Stimulated activated CD8-positive, alpha-beta memory T cell treated with anti-CD3 and anti-CD28 coated beads, Interleukin-7, amount 100 ng/mL, for 1 hour (primary cell): ENCODE measurements around the gene SPATA13.
"Not testable (repeated sequence)": the region's sequence is repeated elsewhere in the genome, so short reads cannot be mapped to it uniquely, and the experiment has no call there.

ENCODE experiments used
- DNase-seq, 2 donors: peaks; one replicate each; pipeline ENCODE4 v3.0.0-alpha.2; 2020; ENCODE audit warnings: low read depth in 2 of 2

Gene SPATA13

DNA sequence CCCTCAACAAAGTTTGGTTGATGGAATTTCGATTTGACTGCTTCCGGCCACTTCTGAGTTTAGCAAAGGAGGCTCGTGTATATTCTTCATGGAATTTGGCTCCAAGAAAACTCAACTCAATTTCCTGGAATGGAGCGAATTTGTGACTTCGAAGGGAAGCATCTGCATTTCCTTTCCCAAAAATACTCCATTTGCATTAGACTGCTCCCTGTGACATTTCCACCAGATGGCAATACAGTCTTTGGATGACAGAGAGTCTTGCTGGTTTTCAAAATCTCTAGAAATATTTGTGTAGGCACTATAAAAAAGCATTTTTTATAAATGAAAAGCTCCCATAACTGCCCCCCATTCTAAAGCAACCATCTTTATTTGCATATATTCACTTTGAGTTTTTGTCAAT lies 152.9 kb downstream of the SPATA13 start:
- DNase-seq: no peak

DNA sequence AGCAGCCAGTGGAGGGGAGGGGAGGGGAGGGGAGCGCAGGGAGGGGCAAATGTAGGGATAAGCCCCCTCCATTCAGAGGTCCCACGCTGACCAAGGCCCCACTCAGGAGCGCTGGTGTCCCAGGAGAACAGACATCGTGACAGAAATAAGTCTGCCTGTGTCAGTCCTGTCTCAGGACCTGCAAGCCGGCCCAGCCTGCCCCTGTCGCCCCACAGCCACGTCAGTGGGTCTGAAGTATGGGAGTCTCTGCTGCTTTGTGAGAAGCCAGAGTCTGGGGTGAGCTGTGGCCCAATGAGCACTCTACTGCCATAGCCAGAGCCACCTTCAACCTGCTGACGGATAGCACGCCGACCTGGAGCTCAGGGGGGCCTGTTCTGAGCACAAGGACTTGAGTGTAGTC lies 157.3 kb downstream of the SPATA13 start:
- not testable (repeated sequence) for DNase-seq

DNA sequence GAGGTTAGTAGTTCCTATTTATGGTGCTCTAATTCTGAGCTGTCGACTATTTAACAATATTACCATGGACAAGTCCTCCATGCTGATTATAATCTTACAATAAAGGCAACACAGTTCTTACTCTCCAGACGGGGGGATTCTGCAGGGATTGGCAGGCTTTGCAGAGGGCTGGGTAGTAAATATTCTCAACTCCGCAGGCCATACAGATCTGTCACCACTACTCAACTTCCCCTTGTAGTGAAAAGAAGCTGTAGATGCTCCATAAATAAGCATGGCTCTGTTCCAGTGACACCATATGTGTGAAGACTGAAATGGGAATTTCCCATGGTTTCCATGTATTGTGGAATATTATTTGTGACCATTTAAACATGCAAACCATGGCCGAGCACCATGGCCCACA lies 158.4 kb downstream of the SPATA13 start:
- DNase-seq: not testable (repeated sequence)

DNA sequence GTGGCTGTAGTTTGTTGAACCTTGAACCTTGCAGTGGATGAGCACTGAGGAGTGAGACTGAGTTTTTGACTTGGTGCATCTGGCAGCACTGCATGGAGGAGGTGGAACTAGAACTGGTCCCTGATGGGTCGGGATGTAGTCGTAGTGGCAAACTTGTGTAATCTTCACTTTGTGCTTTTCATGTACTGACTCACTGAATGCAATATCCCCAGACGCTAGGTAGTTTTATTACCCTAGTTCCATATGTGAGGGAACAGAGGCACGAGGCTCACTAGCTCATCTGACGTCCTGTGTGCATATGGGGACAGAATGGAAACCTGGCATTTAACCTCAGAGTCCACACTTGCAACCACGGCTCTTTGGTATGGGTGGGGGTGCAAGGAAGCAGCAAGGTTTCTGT lies 159.1 kb downstream of the SPATA13 start:
- DNase-seq: not testable (repeated sequence)

DNA sequence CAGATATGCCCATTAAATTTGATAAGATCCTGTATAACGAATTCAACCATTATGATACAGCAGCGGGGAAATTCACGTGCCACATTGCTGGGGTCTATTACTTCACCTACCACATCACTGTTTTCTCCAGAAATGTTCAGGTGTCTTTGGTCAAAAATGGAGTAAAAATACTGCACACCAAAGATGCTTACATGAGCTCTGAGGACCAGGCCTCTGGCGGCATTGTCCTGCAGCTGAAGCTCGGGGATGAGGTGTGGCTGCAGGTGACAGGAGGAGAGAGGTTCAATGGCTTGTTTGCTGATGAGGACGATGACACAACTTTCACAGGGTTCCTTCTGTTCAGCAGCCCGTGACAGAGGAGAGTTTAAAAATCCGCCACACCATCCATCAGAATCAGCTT lies 160.9 kb downstream of the SPATA13 start:
- not testable (repeated sequence) for DNase-seq

DNA sequence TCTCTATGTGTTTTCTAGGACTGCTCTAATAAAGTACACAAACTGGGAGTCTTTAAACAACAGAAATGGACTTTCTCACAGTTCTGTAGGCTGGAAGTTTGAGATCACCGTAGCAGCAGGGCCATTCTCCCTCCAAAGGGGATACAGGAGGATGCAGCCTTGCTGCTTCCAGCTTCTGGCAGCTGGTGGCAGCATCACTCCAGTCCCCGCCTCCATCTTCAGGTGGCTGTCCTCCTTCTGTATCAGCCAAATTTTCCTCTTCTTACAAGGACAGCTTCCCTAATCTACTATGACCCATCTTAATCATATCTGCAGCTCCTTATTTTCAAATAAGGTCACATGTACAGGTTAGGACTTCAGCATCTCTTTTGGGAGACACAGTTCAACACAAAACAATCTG lies 161.9 kb downstream of the SPATA13 start:
- not testable (repeated sequence) for DNase-seq

DNA sequence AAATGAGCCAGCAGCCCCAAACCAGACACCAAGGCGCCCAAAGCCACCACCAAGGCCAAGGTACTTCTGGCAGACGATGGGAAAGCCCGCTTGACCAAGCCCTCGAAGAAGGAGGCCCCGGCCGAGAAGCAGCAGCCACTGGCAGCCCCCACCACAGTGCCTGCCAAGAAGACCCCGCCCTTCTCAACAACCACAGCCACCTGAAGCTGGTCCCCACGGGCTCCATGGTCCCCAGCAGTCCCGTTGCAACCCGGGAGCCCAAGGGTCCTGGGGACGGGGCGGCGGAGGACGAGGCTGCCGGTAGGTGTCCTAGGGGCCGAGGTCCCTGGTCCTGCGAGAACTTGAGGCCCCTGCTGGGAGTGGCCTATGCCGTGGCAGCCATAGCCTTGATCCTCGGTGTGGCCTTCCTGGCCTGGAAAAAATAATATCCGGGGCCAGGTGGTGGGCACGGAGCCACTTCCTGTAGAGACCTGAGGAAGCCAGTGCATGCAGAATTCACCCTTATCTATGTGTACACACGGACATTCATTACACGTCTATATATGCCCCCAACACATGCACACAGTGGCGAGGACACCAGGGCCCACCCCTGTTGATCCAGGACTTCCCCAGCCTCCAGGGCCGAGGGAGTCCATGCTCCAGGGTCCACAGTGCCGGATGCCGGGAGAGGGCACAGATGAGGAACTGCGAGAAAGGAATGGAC lies 162.7 kb downstream of the SPATA13 start:
- no peak for DNase-seq

DNA sequence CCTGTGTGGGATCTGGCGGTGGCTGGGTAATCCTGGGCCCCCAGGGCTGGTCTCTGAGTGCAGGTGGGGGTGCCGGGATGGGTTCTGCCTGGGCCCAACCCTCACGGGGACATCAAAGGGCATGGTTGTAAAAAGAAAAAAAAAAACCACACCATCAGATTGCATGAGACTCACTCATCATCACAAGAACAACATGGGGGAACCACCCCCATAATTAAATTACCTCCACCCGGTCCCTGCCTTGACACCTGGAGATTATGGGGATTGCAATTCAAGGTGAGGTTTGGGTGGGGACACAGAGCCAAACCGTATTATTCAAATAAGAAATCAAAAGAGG lies 163.2 kb downstream of the SPATA13 start:
- DNase-seq: no peak

DNA sequence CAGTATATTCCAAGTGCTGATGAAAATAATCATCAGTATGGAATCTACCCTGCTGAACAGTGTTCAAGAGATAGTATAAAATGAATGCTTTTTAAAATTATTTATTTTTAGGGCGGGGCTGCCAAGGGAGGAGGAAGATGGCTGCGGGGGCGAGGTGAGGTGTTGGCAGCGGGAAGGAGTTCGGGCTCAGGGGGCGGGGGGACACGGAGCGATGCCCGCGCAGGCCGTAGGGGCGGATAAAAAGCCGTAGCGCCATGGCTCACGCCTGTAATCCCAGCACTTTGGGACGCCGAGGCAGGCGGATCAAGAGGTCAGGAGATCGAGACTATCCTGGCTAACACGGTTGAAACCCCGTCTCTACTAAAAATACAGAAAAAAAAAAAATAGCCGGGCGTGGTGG lies 167.1 kb downstream of the SPATA13 start:
- not testable (repeated sequence) for DNase-seq

DNA sequence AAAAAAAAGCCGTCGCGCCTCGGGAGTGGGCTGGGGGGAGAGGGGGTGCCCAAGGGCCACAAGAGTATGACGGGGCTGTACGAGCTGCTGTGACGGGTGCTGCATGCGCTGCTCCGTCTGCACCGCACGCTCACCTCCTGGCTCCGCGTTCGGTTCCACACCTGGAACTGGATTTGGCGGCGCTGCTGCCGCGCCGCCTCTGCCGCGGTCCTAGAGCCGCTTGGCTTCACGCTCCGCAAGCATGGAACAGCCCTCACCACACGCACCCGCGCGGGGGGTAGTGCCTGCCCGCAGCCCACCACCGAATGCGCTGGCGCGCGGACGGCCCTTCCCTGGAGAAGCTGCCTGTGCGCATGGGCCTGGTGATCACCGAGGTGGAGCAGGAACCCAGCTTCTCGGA lies 167.6 kb downstream of the SPATA13 start:
- no peak for DNase-seq

DNA sequence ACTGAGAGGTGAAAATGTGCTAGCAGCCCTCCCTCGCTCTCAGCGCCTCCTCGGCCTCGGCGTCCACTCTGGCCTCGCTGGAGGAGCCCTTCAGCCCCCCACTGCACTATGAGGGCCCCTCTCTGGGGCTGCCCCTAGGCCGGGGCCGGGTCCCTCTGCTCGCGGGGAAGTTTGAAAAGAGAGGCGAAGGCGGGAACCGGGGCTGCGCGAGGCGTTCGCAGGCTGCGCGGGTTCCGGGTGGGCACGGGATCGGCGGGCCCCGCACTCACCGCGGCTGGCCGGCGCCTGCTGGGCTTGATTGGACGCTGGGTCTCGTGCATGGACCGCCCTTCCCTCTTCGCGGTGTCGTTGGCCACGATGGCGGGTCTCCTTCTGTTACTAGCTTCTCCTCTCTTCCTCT lies 178.2 kb downstream of the SPATA13 start:
- DNase-seq: no peak

DNA sequence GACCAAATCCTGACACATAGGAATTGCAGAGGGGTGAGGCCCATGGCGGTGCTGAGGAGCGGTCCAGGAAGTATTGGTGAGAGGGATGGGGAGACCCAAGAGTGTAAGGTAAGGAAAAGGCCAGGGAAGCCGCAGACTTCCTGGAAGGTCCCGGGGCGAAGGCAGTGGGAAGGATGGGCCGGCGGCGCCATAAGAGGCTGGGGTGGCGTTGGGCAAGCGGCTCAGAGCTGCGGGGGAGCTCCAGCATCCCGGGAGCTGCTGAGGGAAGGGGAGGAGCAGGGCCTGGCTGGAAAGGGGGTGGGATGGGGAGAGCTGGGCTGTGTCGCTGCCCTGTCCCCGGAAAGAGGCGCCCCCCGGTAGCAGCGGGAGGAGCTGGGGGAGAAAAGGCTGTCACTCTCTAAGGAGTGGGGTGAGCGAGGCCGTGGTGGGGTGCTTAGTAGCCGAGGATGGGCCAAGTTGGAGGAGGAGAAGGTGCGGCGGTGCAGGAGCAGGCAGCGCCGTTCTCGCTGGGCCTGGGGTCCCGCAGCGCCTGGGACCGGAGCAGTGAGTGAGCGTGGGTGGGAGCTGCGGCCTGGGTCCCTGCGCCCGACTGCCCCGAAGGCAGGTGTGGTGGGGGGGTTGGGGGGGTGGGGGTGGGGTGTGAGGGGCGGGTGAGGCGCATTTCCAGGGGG lies 179.6 kb downstream of the SPATA13 start:
- no peak for DNase-seq

DNA sequence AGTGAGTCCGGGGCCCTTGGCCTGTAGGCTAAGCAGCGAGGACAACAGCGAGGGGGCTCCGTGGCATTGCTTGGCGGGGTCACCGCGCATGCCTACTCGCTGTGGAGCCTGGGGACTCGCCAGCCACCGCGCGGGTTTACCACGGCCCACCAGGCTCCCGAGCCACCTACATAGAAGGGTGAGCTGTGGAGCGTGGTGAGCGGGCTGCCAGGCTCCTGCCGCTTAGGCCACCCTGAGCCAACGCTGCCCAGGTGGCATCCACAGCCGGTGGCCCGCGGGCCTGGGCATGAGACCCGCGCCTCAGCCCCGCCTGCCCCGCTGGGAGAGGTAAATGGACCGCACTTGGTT lies 180.1 kb downstream of the SPATA13 start:
- no peak for DNase-seq

DNA sequence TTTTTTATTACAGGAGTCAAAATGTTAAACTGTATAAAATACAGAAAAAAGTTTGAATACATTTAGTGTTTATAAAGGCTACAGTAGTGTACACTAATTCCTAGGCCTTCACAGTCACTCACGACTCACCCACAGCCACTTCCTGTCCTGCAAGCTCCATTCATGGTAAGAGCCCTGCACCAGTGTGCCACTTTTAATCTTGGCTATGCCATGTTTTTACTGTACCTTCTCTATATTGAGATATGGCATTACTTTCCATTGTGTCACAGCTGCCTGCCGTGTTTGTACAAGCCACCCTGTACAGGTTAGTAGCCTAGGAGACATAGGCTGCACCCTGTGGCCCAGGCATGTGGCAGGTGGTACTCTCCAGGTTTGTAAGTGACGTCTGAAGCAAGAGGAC lies 180.9 kb downstream of the SPATA13 start:
- no peak for DNase-seq

DNA sequence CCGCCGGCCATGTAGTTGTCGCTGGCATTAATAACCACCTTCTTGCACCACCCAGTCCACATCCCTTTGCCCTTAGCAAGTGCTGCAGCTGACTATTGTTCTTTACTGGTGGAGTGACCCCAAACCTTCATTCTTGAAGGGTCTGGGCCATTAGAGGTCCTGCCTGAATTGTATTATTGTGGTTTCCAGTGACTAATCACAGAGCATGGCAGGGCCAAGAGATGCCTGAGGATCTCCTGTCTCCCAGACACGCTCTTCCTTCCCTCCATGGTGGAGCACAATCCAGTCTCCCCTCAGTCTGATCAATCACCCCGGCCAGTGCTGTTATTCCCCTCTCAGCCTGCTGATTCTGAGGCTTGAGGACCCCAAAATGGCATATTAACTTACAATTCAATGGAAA lies 187.9 kb downstream of the SPATA13 start:
- no peak for DNase-seq

DNA sequence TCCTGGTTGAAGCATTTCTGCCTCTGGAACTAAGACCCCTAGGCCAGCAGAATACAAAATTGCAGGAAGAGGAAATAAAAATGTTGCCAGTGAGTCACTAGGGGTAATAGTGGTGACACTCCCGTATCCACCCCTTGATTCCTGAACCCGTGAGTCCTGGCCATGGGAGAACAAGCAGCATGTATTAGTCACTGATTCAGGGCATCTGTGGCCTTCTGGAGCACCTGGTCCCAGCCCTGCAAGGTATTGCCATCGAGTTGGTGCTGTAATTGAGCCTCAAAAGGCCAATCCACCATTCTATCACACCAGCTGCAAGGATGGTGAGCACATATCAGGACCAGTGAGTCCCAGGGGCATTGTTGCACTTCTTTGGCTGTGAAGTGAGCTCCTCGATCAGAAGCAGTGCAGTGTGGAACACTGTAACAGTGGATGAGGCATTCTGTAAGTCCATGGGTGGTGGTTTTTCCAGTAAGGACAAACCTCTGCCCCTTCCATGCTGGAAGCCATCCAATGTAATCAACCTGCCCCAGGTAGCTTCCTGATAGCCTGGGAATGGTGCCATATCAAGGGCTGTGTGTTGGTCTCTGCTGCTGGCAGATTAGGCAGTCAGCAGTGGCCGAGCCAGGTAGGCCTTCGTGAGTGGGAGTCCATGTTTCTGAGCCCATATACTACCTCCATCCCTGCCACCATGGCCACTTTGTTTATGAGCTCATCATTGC lies 188.4 kb downstream of the SPATA13 start:
- no peak for DNase-seq

DNA sequence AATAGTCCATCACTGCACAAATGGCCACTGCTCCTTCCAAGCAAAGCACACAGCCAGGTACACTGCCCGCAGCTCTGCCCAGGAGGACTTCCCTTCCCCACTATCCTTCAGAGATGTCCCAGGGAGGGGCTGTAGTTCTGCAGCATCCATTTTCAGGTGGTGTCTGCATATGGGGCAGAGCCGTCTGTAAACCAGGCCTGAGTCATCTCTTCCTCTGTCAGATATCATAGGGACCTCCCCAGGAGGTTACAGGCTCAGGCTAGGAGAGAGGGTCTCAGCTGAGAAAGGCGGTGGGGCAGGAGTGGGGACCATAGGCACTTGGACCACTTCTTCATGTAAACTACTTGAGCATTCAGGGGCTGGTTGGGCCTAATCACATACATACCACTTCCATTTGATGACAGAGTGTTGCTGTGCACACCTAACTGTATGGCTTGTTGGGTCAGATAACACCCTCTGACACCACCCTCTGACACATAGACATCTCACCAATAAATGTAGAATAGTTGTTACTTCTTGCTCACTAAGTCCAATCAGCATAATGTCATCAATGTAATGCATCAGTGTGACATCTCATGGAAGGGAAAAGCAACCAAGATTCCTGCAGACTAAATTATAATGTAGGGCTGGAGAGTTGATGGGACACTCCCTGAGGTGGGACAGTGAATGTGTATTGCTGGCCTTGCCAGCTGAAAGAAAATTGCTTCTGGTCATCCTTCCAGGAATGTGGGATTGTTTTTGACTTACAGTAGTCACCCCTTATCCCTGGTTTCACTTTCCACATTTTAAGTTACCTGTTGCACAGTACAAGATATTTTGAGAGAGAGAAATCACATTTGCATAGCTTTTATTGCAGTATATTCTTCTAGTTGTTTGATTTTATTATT lies 189.5 kb downstream of the SPATA13 start:
- DNase-seq: not testable (repeated sequence)

DNA sequence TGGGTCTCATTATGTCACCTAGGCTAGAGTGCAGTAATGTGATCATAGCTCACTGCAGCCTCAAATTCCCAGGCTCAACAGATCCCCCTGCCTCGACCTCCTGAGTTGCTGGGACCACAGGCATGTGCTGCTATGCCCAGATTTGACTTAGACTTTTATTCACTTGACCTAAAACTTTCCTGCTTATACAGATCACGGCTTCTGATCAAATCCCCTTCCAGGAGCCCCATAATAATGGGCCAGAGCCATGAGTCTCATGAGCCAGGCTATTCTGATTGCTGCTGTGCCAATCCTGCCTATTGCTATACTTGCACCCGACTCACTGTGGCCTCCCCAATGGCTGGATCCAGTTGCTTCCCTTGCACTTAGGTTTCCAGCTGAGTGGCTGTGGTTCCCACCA lies 190.9 kb downstream of the SPATA13 start:
- no peak for DNase-seq

DNA sequence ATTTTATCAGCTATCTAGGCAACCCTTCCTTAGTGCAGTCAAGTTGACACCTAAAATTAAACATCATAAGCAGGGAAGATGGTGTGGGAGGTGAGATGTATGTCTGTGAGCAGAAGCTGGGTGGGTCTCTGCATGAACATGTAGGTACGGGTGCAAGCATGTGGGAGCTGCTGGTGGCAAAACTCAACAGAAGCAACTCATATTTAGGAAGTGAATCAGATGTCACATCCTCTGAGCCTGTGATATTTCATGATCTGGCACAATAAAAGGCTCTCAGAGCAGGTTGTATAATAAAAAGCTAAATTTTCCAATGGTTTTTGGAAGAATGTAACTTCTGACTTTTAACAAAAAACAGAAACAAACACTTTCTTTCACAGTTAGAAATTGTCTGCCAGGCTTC lies 193.2 kb downstream of the SPATA13 start:
- no peak for DNase-seq

DNA sequence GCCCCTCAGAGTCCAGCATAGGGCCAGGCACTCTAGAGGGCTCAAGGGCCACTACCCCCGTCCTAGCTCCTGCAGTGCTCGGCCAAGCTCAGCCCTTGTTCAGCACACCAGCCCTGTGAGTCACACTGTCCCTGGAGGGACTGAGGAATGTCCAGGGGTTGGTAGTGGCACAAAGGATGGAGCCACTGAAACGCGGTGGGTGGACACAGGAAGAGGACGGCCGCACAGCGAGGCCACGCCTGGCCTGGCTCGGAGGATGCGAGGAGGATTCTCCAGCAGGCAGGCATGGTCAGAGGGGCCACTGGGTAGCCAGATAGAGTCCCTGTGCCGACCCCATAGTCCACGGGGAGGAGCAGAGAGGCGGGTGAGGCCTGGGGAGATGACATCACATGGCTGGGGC lies 194.6 kb downstream of the SPATA13 start:
- no peak for DNase-seq

DNA sequence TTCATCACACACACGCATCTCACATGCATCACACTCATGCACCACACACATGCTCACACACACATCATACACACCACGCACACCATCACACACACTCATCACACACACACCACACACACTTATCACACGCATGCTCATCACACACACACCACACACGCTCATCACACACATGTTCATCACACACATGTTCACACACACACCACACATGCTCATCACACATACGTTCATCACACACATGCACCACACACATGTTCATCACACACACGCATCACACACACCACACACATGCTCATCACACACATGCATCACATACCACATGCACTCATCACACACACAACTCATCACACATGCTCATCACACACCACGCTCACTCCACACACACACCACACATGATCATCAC lies 195.8 kb downstream of the SPATA13 start:
- DNase-seq: no peak
